HCT116 (cell line): Measurements from ENCODE around the gene CDH13.

Experiments used
- CEBPB ChIP-seq: IDR thresholded peaks from 2 replicates; pipeline ENCODE4 v1.6.1; 2012; ENCODE audit warnings: low read depth
- CTCF ChIP-seq, 3 experiments: fragments of 200-600 bp in 1 of 3; sonication (generic) in 1 of 3; IDR thresholded peaks in 2 of 3; conservative IDR thresholded peaks in 1 of 3; 2 replicates each; pipeline ENCODE4 v1.5.1; 2012 to 2017; ENCODE audit warnings: low read depth in 2 of 3, low read length in 2 of 3, antibody characterized with exemption in 1 of 3, borderline replicate concordance in 1 of 3, control low read depth in 1 of 3, mild to moderate bottlenecking in 1 of 3, mixed read lengths in 1 of 3, mixed run types in 1 of 3, moderate library complexity in 1 of 3; ENCODE audit not compliant: insufficient read depth in 1 of 3
- EZH2phosphoT487 ChIP-seq: fragments of 200-600 bp; IDR thresholded peaks from 2 replicates; pipeline ENCODE4 v1.6.1; 2018; ENCODE audit warnings: antibody characterized with exemption, borderline replicate concordance
- POLR2A ChIP-seq: IDR thresholded peaks from 2 replicates; pipeline ENCODE4 v1.7.0; 2011; ENCODE audit warnings: borderline replicate concordance; ENCODE audit not compliant: insufficient read depth, insufficient read length; ENCODE audit errors: extremely low read depth
- RAD21 ChIP-seq: IDR thresholded peaks from 2 replicates; pipeline ENCODE4 v1.6.1; 2012; ENCODE audit warnings: low read depth, mild to moderate bottlenecking
- SP1 ChIP-seq: IDR thresholded peaks from 2 replicates; pipeline ENCODE4 v1.6.1; 2012; ENCODE audit warnings: low read depth
- ZNF274 ChIP-seq: fragments of 200-500 bp; sonication (Bioruptor generic); IDR thresholded peaks from 2 replicates; pipeline ENCODE4 v1.6.1; 2014; ENCODE audit warnings: mild to moderate bottlenecking, low read depth, low read length, inconsistent platforms

- TF ChIP-seq CTCF (IDR thresholded peaks at IDR 0.05 in 2 of 3, conservative IDR thresholded peaks at IDR 0.05 in 1 of 3; ENCODE audit: borderline replicate concordance in 1 of 3, insufficient read depth in 1 of 3, low read depth in 2 of 3, low read length in 2 of 3) (no peak), SP1 (no peak), POLR2A (no peak), EZH2phosphoT487 (no peak), RAD21 (no peak), CEBPB (no peak), ZNF274 (no peak)
Observed at GRCh38 chr16:82900559-82900958, 273.8 kb downstream of the CDH13 start.
